Kidney tubule cell (primary cell): ENCODE data around the gene IGLL1.
A peak's percentile ranks its signal among the peaks of the same experiment; 100 is the strongest.
"Not testable (repeated sequence)": the region's sequence is repeated elsewhere in the genome, so short reads cannot be mapped to it uniquely, and the experiment has no call there.

ENCODE experiments used
- DNase-seq: peaks from one replicate; pipeline ENCODE4 v3.0.0-alpha.2; 2018; ENCODE audit warnings: low spot score

IGLL1 gene

GRCh38 chr22:23591201-23591791, 11.2 kb upstream of the IGLL1 start:
- DNase-seq: peak; percentile 41

GRCh38 chr22:23583836-23584235, 3.7 kb upstream of the IGLL1 start:
- DNase-seq: no peak

GRCh38 chr22:23583153-23583552, 3.1 kb upstream of the IGLL1 start:
- no peak for DNase-seq

- no peak for DNase-seq
Measured at GRCh38 chr22:23581260-23581650, 1.2 kb upstream of the IGLL1 start.

GRCh38 chr22:23580576-23581259, 628 bp upstream of the IGLL1 start:
- DNase-seq: no peak

GRCh38 chr22:23579280-23579679, 810 bp downstream of the IGLL1 start:
- no peak for DNase-seq

- DNase-seq: no peak
Measured at GRCh38 chr22:23578306-23578705, 1.8 kb downstream of the IGLL1 start.

GRCh38 chr22:23576681-23577080, 3.4 kb downstream of the IGLL1 start:
- DNase-seq: no peak

- DNase-seq: no peak
Measured at GRCh38 chr22:23575601-23576000, 4.5 kb downstream of the IGLL1 start.

- DNase-seq: no peak
Measured at GRCh38 chr22:23574877-23575276, 5.2 kb downstream of the IGLL1 start.

- no peak for DNase-seq
Measured at GRCh38 chr22:23574371-23574811, 5.7 kb downstream of the IGLL1 start.

- DNase-seq: not testable (repeated sequence)
Measured at GRCh38 chr22:23573701-23574235, 6.3 kb downstream of the IGLL1 start.

GRCh38 chr22:23573106-23573505, 7.0 kb downstream of the IGLL1 start:
- DNase-seq: not testable (repeated sequence)

- DNase-seq: no peak
Measured at GRCh38 chr22:23571486-23571885, 8.6 kb downstream of the IGLL1 start.

- no peak for DNase-seq
Measured at GRCh38 chr22:23570681-23571080, 9.4 kb downstream of the IGLL1 start.

- no peak for DNase-seq
Measured at GRCh38 chr22:23569716-23570115, 10.4 kb downstream of the IGLL1 start.

GRCh38 chr22:23569291-23569690, 10.8 kb downstream of the IGLL1 start:
- no peak for DNase-seq

- no peak for DNase-seq
Measured at GRCh38 chr22:23566705-23567475, 13.2 kb downstream of the IGLL1 start.

- no peak for DNase-seq
Measured at GRCh38 chr22:23565915-23566704, 14.0 kb downstream of the IGLL1 start.

GRCh38 chr22:23565305-23565914, 14.7 kb downstream of the IGLL1 start:
- peak; percentile 2 for DNase-seq

- DNase-seq: no peak
Measured at GRCh38 chr22:23564276-23564675, 15.8 kb downstream of the IGLL1 start.

GRCh38 chr22:23563111-23563510, 17.0 kb downstream of the IGLL1 start:
- no peak for DNase-seq
